H7 (cell line): ENCODE measurements around the gene MPP3. TPM values are rescaled to one million over a fixed set of nuclear protein-coding genes. Genes with fewer than 3 reads are reported as not detected.

ENCODE experiments used
- DNase-seq: peaks from one replicate; pipeline ENCODE4 v3.0.0; 2012
- H3K27me3 ChIP-seq: 2 replicates; pipeline ENCODE4 v1.6.0; 2011; ENCODE audit warnings: mild to moderate bottlenecking, low read length; ENCODE audit not compliant: control insufficient read depth, insufficient read depth
- H3K36me3 ChIP-seq: replicated peaks from 2 replicates; pipeline ENCODE4 v1.5.1; 2011; ENCODE audit warnings: low read length; ENCODE audit not compliant: control insufficient read depth, insufficient read depth
- H3K4me3 ChIP-seq: 2 replicates; pipeline ENCODE4 v1.5.1; 2011; ENCODE audit warnings: low read depth, mild to moderate bottlenecking, control low read depth, low read length, moderate library complexity; ENCODE audit not compliant: insufficient read depth
- total RNA-seq: library from RNA; depleted of rRNA; stranded (reverse); fragments of >200 nt; shearing (Covaris generic); gene quantifications from 2 replicates; pipeline ENCODE4 v1.2.3, GENCODE V29; 2014

MPP3 gene
- total RNA-seq, 1 experiment from 2014 or later: 7.7 TPM

DNA sequence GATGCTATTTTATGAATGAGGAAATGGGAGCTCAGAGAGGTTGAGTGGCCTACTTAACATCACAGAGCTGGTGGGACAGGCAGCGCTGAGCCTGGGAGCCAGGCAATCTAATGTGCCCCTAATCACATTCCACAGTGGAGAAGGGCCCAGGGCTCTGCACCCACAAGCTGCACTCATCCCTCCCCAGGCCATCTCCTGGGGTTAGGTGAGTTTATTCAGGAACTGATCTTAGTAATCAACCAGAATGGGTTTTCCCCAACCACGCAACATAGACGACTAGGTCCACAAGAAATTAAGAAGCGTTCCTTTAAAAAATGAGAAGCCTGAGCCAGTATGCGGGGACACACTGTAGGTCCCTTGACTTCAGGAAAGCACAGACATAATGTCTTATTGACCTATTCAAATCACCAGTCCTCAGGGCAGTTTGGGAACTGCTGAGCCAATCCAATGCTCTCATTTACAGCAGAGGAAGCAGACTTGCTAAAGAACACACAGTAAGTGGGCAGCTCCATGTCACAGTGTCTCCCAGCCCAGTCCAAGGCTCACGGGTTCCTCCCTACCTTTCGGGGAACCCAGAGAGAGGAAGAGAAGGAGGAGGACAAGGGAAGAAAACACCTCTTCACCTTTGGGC, 2.3 kb downstream of the MPP3 start:
- peaks cover 13% of the 10 kb centered on the region for H3K27me3 ChIP-seq
- no peak overlapping the region for H3K4me3 ChIP-seq
- H3K36me3 ChIP-seq: no peaks in the 10 kb centered on the region
- no peak for DNase-seq

DNA sequence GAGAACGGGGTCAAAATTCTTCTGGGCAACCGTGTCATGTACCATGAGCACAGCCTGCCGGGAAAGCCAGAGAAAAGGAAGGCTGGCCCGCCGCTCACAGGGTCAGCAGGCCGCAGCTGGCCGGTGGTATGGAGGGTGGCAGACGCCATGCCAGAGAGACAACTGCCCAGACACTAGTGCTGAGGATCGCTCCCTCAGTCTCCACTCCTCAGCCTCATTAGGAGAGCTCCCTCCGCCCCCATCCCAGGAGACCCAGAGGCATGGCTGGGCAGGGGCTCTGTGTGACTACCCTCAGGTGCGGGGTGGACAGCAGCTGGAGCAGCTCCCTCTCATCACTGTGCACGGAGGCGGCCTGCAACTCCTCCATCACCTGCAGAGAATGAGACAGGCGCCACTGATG, 3.2 kb downstream of the MPP3 start:
- no peak for DNase-seq
- Histone ChIP-seq H3K4me3 (no peak overlapping the region), H3K36me3 (no peaks in the 10 kb centered on the region; the same call in 1 of the 2 replicates), H3K27me3 (peaks cover 13% of the 10 kb centered on the region)

DNA sequence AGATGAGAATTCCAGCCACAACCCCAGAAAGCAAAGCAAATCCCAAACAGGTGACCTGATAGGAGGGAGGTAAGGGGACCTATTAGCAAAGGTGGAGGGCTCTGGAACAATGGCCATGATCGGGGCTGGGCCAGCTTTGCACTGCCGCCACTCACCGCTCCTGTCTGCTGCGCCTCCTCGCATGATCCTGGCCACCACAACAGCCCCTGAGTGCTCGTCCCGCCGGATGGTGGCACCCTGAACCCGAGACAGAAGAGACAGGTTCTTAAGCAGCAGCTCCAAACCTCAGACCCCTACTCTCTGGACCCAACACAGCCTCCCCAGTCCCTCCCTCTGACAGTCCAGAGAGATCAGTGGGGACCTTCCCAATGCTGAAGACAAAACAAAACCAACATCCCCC, 5.3 kb downstream of the MPP3 start:
- Histone ChIP-seq H3K27me3 (no peaks in the 10 kb centered on the region; the same call in none of the 2 replicates), H3K4me3 (no peak overlapping the region)
- no peak for DNase-seq

DNA sequence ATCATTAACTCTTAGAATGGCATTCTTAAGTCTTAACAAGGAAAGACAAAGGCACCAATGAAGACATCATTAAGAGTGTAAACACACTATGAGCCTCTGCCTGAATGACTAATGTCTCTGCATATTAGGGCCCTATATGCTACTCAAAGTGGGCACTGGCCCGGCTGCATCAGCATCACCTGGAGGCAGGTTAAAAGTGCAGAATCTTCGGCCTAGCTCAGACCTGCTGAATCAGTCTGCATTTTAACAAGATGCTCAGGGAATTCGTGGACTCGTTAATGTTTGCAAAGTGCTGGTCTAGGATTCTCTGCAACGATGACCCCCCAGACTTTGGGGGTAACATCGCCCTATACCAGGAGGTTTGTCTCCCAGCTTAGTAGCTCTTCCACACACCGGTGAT, 6.7 kb downstream of the MPP3 start:
- Histone ChIP-seq H3K4me3 (no peak overlapping the region), H3K27me3 (no peaks in the 10 kb centered on the region), H3K36me3 (no peaks in the 10 kb centered on the region; the same call in 1 of the 2 replicates)
- no peak for DNase-seq

More for the DNA sequence above, 5.3 kb downstream of the MPP3 start:
- H3K36me3 ChIP-seq: no peaks in the 10 kb centered on the region; the same call in 1 of the 2 replicates

DNA sequence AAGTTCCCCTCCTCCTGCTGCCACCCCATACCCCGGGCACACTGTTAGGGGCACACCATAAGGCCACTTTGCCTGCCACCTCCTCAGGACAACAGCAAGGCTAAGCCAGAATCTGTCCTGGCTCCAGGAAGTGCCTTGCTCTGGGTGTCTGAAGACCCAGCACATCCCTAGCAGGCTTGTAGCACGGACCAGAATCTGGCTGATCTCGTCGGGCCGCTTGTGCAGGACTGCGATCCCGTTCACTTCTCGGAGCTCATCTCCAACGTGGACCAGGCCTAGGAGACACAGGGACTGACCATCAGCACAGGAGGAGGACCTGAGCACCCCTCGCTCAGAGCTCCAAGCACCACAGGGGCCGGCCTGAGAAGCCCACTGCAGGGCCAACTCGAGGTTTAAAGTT, 7.4 kb downstream of the MPP3 start:
- Histone ChIP-seq H3K27me3 (no peaks in the 10 kb centered on the region), H3K4me3 (no peak overlapping the region), H3K36me3 (no peaks in the 10 kb centered on the region; the same call in 1 of the 2 replicates)
- no peak for DNase-seq

DNA sequence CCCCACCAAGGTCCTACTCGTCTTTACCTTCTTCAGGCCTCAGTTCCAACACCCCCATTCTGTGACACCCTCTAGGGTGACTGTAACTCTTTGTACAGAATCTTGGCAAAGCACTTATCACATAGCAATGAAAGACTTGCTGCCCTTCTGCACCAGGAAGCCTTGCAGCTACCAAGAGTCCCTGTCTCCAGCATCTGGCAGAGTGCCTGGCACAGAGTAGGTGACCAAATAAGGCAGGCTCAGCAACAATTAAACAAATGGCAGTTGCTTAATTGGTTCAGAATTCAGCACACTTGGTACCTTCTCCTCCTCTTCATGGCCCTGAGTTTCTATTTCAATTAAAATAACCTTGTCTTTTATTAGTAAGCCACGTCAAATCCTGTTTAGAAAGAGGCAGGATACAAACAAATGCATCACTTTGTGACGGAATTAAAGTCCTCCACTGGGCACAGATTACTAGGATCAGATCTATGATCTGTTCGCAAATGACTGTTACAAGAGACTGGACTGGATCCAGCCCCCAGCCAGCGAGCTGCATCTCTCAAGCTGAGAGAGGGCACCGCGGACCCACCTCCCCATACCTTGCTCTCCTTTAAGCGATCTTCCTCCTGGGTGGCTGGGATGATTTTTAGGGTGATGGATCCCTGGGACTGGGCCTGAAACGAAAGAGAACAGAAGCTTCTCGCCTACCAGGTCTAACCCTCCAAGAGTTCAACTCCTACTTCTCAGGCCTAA, 9.4 kb downstream of the MPP3 start:
- Histone ChIP-seq H3K27me3 (no peaks in the 10 kb centered on the region), H3K36me3 (no peaks in the 10 kb centered on the region; the same call in 1 of the 2 replicates), H3K4me3 (no peak overlapping the region)
- DNase-seq: no peak

DNA sequence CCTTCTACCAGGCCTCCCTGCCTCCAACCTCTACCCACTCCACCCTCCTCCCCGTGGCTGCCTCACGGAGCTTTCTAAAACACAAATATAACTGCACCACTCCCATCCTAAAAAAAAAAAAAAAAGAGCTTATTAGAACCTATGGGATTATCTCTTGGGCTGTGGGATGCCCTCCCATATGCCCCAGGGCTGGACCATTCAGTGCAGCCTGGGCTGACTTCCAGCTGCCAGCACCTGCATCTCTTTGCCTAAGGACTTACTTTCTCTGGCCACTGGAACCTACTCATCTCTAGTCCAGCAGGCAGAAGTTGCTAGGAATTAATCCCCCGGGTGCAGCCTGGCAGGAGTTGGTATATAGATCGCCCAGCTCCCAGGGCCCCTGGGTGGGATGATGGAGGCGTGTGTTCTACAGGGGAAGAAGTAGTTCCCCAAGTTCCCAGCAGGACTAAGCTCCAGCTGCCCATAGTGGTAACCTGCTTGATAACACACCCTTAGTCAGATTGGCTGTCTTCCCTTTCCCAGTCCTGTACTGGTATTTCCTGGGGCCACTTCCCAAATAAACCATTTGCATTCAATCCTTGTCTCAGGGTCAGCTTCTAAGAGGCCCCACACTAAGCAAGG, 10.3 kb downstream of the MPP3 start:
- H3K4me3 ChIP-seq: no peak overlapping the region
- H3K36me3 ChIP-seq: no peaks in the 10 kb centered on the region; the same call in 1 of the 2 replicates
- no peaks in the 10 kb centered on the region for H3K27me3 ChIP-seq
- DNase-seq: no peak

DNA sequence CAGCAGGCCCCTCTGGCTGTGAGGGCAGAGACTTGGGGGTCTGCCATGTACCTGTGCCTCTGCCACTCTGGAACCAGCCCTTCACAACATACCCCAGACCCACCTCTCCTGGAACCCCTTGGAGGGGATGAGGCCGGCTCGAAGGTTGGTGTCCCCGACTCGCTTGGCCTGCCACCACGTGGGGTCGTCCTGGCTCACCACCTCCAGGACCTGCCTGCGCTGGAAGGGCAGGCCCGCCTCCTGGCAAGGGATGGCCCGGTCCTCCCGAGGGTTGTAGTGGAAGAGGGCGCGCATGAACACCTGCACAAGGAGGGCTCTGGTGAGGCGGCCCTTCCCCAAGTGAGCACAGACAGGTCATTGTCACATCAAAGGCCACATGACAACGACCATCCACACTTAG, 12.2 kb downstream of the MPP3 start:
- no peak for DNase-seq
- Histone ChIP-seq H3K27me3 (no peaks in the 10 kb centered on the region), H3K36me3 (no peaks in the 10 kb centered on the region; the same call in 1 of the 2 replicates), H3K4me3 (no peak overlapping the region)

DNA sequence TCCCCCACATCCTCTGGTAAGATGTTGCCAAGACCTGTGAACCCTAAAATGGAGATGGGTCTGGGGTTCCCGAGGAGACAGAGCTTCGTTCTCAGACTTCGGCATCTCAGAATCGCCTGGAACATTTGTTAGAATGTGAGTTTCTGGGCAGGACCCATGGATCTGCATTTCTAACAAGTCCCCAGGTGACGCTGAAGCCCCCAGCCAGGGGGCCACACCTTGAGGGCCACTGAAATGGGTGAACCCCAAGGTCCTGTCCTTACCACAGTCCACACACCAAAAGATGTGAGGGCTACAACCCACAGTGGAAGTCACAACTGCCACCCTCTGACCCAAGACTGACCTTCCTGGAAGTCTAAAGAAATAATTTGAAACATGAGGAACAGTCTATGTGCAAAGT, 14.0 kb downstream of the MPP3 start:
- DNase-seq: no peak
- Histone ChIP-seq H3K27me3 (no peaks in the 10 kb centered on the region), H3K4me3 (no peak overlapping the region), H3K36me3 (no peaks in the 10 kb centered on the region; the same call in 1 of the 2 replicates)

DNA sequence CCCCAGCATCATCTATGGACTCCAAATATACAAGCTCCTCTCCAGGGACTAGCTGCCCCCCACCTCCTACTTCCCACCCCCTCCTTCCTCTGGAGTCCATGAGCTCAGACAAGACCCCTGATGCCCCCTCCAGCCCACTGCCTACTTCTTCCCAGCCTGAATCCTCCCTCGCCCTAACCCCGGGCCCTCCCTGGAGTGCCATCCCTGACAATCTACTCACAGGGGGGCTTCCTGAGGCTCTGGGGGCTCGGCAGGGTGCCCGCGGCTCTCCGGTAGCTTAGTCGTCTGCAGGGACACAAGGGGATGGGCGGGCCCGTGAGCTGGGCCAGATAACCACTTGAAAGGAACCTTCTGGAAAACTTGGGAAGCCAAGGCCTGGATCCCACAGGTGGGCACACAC, 15.1 kb downstream of the MPP3 start:
- DNase-seq: no peak
- no peak overlapping the region for H3K4me3 ChIP-seq
- no peaks in the 10 kb centered on the region; the same call in 1 of the 2 replicates for H3K36me3 ChIP-seq
- H3K27me3 ChIP-seq: no peaks in the 10 kb centered on the region

DNA sequence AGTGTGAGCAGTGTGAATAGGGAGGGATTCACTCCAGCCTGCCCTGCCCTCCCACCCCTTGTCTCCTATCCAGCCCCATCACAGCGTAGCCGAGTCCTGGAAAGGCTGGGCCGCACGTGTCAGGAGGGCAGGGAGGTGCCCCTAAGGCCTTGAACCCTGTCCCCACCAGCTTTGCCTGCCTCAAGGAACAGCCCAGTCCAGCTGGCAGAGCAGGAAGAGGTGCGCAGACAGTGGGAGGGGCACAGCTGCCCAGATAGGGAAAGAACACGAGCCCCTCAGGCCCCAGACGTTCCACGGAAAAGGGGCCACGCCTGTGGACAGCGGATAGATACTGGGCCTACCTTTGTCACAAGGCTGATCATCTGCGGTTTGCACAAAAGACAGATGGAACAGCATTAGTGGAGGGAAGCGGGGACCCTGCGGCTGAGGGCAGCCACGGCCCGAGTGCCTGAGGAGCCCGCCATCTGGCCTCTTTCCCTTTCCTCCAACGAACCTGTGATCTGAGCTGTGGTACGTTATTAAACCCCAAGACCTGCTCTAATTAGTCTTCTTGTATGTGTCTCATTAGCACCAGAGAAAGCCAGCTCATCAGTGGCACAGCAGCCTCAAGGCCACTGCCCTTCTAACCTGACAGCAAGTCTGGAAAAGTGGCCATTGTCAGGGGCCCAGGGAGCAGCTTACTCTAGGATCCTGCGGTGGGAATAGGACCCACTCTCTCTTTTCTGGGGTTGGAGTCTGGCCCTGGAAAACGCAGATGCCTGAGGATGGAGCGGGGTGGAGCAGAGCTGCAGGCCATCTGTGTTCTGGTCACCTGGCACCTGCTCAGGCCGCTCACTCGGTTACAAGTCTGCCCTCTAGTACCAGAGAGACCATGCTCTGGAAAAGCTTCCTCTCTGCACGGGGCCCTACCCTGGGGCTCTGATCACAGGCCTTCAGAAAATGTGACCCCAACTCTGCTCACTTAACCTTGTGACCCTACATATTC, 16.3 kb downstream of the MPP3 start:
- H3K36me3 ChIP-seq: peaks cover 1% of the 10 kb centered on the region; the same call in 1 of the 2 replicates
- no peak overlapping the region for H3K4me3 ChIP-seq
- DNase-seq: no peak
- H3K27me3 ChIP-seq: no peaks in the 10 kb centered on the region

DNA sequence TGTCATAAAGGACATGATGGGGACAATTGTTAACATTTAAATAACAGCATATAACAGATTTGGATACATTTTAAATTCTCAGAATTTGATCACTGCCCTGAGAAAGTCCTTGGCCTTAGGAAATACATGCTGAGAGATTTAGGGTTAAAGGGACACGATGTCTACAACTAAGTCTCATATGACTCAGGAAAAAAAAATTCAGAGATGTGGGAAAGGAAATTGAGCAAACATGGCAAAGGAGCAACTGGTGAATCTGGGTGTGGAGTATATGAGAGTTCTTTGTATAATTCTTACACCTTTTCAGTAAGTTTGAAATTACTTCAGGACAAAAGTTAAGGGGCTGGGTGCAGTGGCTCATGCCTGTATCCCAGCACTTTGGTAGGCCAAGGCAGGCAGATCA, 18.2 kb downstream of the MPP3 start:
- Histone ChIP-seq H3K4me3 (no peak overlapping the region), H3K27me3 (no peaks in the 10 kb centered on the region), H3K36me3 (peaks cover 1% of the 10 kb centered on the region; the same call in 1 of the 2 replicates)
- no peak for DNase-seq

DNA sequence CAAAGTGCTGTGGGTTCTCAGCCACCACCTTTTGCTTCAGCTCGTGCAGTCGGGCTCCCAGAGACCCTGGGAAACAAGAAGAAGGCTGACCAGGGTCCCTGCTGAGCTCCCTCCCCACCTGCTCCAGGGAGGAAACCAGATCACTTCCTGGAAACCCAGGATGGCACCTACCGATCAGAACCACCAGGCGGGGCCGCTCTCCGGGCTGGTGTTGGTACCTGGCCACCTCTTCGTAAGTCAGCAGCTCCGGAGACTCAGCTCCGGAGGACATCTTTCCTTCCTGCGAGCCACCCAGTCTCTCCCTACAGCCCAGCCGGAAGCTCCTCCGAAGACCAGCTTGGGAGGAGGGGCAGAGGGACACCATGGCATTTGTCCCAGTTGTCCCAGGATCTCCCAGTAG, 18.9 kb downstream of the MPP3 start:
- DNase-seq: peak; percentile 85

DNA sequence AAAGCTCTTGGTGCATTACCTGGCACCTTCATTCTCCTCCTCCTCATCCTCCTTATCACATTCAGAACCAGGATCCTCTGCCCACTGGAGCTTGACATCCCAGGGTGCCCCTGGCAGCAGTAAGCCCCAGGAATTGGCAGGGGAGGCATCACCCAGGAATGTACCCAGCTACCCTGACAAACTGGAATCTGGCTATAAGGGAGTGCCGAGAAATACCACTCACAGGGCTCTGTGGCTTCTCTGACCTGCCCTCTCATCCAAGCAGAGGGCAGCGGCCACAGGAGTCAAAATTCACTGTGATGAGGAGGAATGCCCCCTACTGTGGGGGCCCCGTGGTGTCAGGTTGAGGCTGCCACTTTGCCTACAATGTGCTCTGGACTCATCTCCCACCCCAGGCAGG, 19.6 kb downstream of the MPP3 start:
- Histone ChIP-seq H3K4me3 (no peak overlapping the region), H3K27me3 (no peaks in the 10 kb centered on the region), H3K36me3 (peaks cover 2% of the 10 kb centered on the region)
- no peak for DNase-seq

More for the DNA sequence above, 18.9 kb downstream of the MPP3 start:
- no peaks in the 10 kb centered on the region for H3K27me3 ChIP-seq
- H3K4me3 ChIP-seq: no peak overlapping the region
- H3K36me3 ChIP-seq: peaks cover 1% of the 10 kb centered on the region; the same call in 1 of the 2 replicates
